GM19324 (cell line): ENCODE results near the gene A1CF.

Experiments
- ATAC-seq: cut with Tn5 transposase; IDR thresholded peaks from one replicate; pipeline ENCODE4 v1.9.1; 2021; ENCODE audit warnings: mild to moderate bottlenecking, moderate library complexity; ENCODE audit not compliant: unreplicated experiment, low FRiP score

A1CF gene

GRCh38 chr10:50866317-50866716, 19.1 kb downstream of the A1CF start:
- ATAC-seq, result no peak

- ATAC-seq, result no peak
These were observed 22.7 kb downstream of the A1CF start for GRCh38 chr10:50862719-50863118.

GRCh38 chr10:50861370-50861769, 24.1 kb downstream of the A1CF start:
- no peak for ATAC-seq

GRCh38 chr10:50857579-50857978, 27.8 kb downstream of the A1CF start:
- no peak for ATAC-seq

- ATAC-seq, result no peak
These were observed 30.0 kb downstream of the A1CF start for GRCh38 chr10:50855461-50855860.

- no peak for ATAC-seq
These were observed 30.4 kb downstream of the A1CF start for GRCh38 chr10:50855015-50855414.

- ATAC-seq, result no peak
These were observed 31.9 kb downstream of the A1CF start for GRCh38 chr10:50853557-50853956.

- no peak for ATAC-seq
These were observed 33.3 kb downstream of the A1CF start for GRCh38 chr10:50851884-50852671.

GRCh38 chr10:50850578-50851230, 34.7 kb downstream of the A1CF start:
- ATAC-seq, result no peak

GRCh38 chr10:50846753-50847152, 38.7 kb downstream of the A1CF start:
- no peak for ATAC-seq

- ATAC-seq, result no peak
These were observed 48.3 kb downstream of the A1CF start for GRCh38 chr10:50837095-50837494.

- no peak for ATAC-seq
These were observed 53.2 kb downstream of the A1CF start for GRCh38 chr10:50832171-50832751.

GRCh38 chr10:50830066-50830465, 55.4 kb downstream of the A1CF start:
- no peak for ATAC-seq

GRCh38 chr10:50824782-50825181, 60.6 kb downstream of the A1CF start:
- no peak for ATAC-seq

GRCh38 chr10:50823789-50824188, 61.6 kb downstream of the A1CF start:
- no peak for ATAC-seq

GRCh38 chr10:50809596-50809995, 75.8 kb downstream of the A1CF start:
- ATAC-seq, result no peak

GRCh38 chr10:50807851-50808776, 77.3 kb downstream of the A1CF start:
- ATAC-seq, result no peak

- no peak for ATAC-seq
These were observed 79.3 kb downstream of the A1CF start for GRCh38 chr10:50805981-50806622.

- no peak for ATAC-seq
These were observed 85.8 kb downstream of the A1CF start for GRCh38 chr10:50799595-50799994.

GRCh38 chr10:50798297-50798696, 87.1 kb downstream of the A1CF start:
- ATAC-seq, result no peak
